GM12878 (cell line): Measurements from ENCODE around the gene PIEZO2.

Source experiments
- BMI1 ChIP-seq: fragments of 450-650 bp; IDR thresholded peaks from 2 replicates; pipeline ENCODE4 v1.6.1; 2016; ENCODE audit warnings: mild to moderate bottlenecking, moderate library complexity, borderline replicate concordance
- CHD1 ChIP-seq: IDR thresholded peaks from 2 replicates; pipeline ENCODE4 v1.6.1; 2012; ENCODE audit warnings: low read depth, low read length, improper control_type of control experiment
- CHD4 ChIP-seq: fragments of 200-600 bp; sonication (generic); IDR thresholded peaks from 2 replicates; pipeline ENCODE4 v1.6.1; 2016; ENCODE audit warnings: mild to moderate bottlenecking
- EZH2 ChIP-seq: IDR thresholded peaks from 2 replicates; pipeline ENCODE4 v1.6.1; 2012; ENCODE audit warnings: low read depth, mild to moderate bottlenecking, control low read depth, inconsistent platforms, low read length, borderline replicate concordance; ENCODE audit not compliant: control insufficient read depth
- MTA3 ChIP-seq: IDR thresholded peaks from 2 replicates; pipeline ENCODE4 v1.6.1; 2012; ENCODE audit warnings: low read length, inconsistent platforms, borderline replicate concordance
- NR2F1 ChIP-seq: fragments of 450-650 bp; conservative IDR thresholded peaks from 2 replicates; pipeline ENCODE4 v1.6.1; 2017; ENCODE audit warnings: mild to moderate bottlenecking
- NRF1 ChIP-seq: conservative IDR thresholded peaks from 2 replicates; pipeline ENCODE4 v1.6.1; 2011; ENCODE audit warnings: mild to moderate bottlenecking, low read depth, low read length, improper control_type of control experiment
- RAD21 ChIP-seq: IDR thresholded peaks from 2 replicates; pipeline ENCODE4 v1.6.1; 2011; ENCODE audit warnings: mild to moderate bottlenecking, low read depth, low read length, moderate library complexity; ENCODE audit not compliant: insufficient read depth
- SREBF2 ChIP-seq: IDR thresholded peaks from 2 replicates; pipeline ENCODE4 v1.6.1; 2012; ENCODE audit warnings: mild to moderate bottlenecking, low read length
- YY1 ChIP-seq: IDR thresholded peaks from 2 replicates; pipeline ENCODE4 v1.6.1; 2011; ENCODE audit warnings: low read depth, mild to moderate bottlenecking, low read length
- TF ChIP-seq, protein P1 (sequence below), 3 experiments: IDR thresholded peaks in 2 of 3; conservative IDR thresholded peaks in 1 of 3; 2 replicates each; pipeline ENCODE4 v1.5.1; 2011; ENCODE audit warnings: low read depth in 3 of 3, low read length in 3 of 3, mild to moderate bottlenecking in 3 of 3, control low read depth in 2 of 3, moderate library complexity in 2 of 3, inconsistent platforms in 1 of 3, mixed read lengths in 1 of 3; ENCODE audit not compliant: control insufficient read depth in 2 of 3, insufficient read depth in 1 of 3; ENCODE audit errors: extremely low read depth in 1 of 3

DNA sequence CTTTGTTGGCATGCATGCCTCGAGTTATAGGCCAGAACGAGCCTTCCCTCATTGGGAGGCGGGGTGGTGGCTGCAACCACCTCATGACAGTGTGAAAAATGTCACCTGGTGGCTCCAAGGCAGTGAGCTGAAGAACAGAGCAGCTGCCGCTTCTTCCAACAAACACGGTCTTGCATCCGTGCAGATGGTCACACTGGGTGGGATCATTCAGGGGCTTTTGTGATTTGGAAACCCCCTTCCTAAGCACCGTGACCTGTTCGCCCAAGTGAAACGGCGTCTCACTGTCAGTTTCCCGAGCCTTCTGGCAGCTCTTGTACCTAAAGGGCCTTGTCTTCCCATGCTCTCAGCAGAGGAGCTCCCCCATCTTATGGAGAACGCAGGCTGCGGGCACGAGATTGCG, 463.9 kb downstream of the PIEZO2 start:
- TF ChIP-seq, protein P1, sequence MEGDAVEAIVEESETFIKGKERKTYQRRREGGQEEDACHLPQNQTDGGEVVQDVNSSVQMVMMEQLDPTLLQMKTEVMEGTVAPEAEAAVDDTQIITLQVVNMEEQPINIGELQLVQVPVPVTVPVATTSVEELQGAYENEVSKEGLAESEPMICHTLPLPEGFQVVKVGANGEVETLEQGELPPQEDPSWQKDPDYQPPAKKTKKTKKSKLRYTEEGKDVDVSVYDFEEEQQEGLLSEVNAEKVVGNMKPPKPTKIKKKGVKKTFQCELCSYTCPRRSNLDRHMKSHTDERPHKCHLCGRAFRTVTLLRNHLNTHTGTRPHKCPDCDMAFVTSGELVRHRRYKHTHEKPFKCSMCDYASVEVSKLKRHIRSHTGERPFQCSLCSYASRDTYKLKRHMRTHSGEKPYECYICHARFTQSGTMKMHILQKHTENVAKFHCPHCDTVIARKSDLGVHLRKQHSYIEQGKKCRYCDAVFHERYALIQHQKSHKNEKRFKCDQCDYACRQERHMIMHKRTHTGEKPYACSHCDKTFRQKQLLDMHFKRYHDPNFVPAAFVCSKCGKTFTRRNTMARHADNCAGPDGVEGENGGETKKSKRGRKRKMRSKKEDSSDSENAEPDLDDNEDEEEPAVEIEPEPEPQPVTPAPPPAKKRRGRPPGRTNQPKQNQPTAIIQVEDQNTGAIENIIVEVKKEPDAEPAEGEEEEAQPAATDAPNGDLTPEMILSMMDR (IDR thresholded peaks at IDR 0.05 in 2 of 3, conservative IDR thresholded peaks at IDR 0.05 in 1 of 3; ENCODE audit: control insufficient read depth in 2 of 3, extremely low read depth in 1 of 3, insufficient read depth in 1 of 3, low read depth in 3 of 3, low read length in 3 of 3): no peak
- no peak for TF ChIP-seq NRF1
- no peak; the same call in 1 of the 2 replicates for TF ChIP-seq NR2F1
- no peak for TF ChIP-seq SREBF2
- TF ChIP-seq BMI1: no peak
- no peak for TF ChIP-seq EZH2
- no peak for TF ChIP-seq MTA3
- no peak for TF ChIP-seq CHD1
- TF ChIP-seq YY1: no peak
- TF ChIP-seq CHD4: no peak
- no peak for TF ChIP-seq RAD21
